Esophagus muscularis mucosa (tissue), 3 donors: Measurements from ENCODE around the gene DHX32.

ENCODE experiments used
- POLR2A ChIP-seq: fragments of 450-650 bp; IDR thresholded peaks from one replicate; pipeline ENCODE4 v1.6.1; 2017; ENCODE audit warnings: antibody characterized with exemption, moderate library complexity, mild to moderate bottlenecking, low read depth
- TF ChIP-seq, protein P1 (sequence below), 3 experiments: fragments of 200-600 bp in 2 of 3; fragments of 450-650 bp in 1 of 3; sonication (generic) in 2 of 3; IDR thresholded peaks; one replicate each; pipeline ENCODE4 v1.5.1; 2017 to 2019; ENCODE audit warnings: antibody characterized with exemption in 3 of 3, mild to moderate bottlenecking in 2 of 3, moderate library complexity in 1 of 3

DNA sequence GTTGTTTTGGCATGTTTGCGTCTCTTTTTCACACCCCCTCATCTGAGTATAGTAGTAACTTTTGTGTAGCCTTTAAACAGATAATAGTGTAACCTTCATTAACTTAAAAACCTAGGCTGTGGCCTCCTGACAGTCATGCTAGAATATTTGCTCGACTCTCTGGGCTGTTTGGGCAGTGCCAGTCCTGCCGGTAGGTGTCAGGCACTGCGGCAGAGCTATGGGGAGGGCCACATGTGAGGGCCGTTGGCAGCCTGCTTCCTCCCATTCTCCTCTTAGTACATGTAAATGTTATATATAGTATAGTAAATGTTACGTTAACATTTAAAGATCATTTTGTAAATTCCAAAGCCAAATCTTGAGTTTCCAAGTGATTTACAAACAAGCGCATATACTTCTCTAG, 31.6 kb downstream of the DHX32 start:
- TF ChIP-seq, protein P1, sequence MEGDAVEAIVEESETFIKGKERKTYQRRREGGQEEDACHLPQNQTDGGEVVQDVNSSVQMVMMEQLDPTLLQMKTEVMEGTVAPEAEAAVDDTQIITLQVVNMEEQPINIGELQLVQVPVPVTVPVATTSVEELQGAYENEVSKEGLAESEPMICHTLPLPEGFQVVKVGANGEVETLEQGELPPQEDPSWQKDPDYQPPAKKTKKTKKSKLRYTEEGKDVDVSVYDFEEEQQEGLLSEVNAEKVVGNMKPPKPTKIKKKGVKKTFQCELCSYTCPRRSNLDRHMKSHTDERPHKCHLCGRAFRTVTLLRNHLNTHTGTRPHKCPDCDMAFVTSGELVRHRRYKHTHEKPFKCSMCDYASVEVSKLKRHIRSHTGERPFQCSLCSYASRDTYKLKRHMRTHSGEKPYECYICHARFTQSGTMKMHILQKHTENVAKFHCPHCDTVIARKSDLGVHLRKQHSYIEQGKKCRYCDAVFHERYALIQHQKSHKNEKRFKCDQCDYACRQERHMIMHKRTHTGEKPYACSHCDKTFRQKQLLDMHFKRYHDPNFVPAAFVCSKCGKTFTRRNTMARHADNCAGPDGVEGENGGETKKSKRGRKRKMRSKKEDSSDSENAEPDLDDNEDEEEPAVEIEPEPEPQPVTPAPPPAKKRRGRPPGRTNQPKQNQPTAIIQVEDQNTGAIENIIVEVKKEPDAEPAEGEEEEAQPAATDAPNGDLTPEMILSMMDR (IDR thresholded peaks at IDR 0.05): no peak
- TF ChIP-seq POLR2A: no peak
